ENCODE results near the gene C10orf105.

Gene C10orf105

GRCh38 chr10:71696628-71697326 lies 22.8 kb downstream of the C10orf105 start:
- no peak for TF ChIP-seq SPI1 (IDR thresholded peaks at IDR 0.05; ENCODE audit: low read depth, low read length)
- TF ChIP-seq TAF1 (IDR thresholded peaks at IDR 0.05; ENCODE audit: low read depth, low read length), result no peak
- TF ChIP-seq PAX5 (IDR thresholded peaks at IDR 0.05; ENCODE audit: insufficient read depth, low read length, severe bottlenecking), result no peak
- no peak for TF ChIP-seq POLR2AphosphoS5 (IDR thresholded peaks at IDR 0.05; ENCODE audit: low read depth, low read length)
- no peak for TF ChIP-seq POU2F2 (IDR thresholded peaks at IDR 0.05; ENCODE audit: low read depth, low read length)
- TF ChIP-seq POLR2A (IDR thresholded peaks at IDR 0.05; ENCODE audit: low read depth, low read length), result no peak
- FAIRE-seq (no peak), DNase-seq (ENCODE audit: insufficient read length, low spot score) (peak; percentile 58)

- FAIRE-seq (peak; percentile 31), DNase-seq (ENCODE audit: insufficient read length, low spot score) (no peak)
- TF ChIP-seq TAF1 (IDR thresholded peaks at IDR 0.05; ENCODE audit: low read depth, low read length) (no peak), POLR2A (IDR thresholded peaks at IDR 0.05; ENCODE audit: low read depth, low read length) (no peak), SPI1 (IDR thresholded peaks at IDR 0.05; ENCODE audit: low read depth, low read length) (no peak), POU2F2 (IDR thresholded peaks at IDR 0.05; ENCODE audit: low read depth, low read length) (no peak), POLR2AphosphoS5 (IDR thresholded peaks at IDR 0.05; ENCODE audit: low read depth, low read length) (no peak), PAX5 (IDR thresholded peaks at IDR 0.05; ENCODE audit: insufficient read depth, low read length, severe bottlenecking) (no peak)
These were observed 23.8 kb downstream of the C10orf105 start for GRCh38 chr10:71695502-71696476.

- FAIRE-seq (peak; percentile 97), DNase-seq (ENCODE audit: insufficient read length, low spot score) (peak; percentile 93)
- no peak for TF ChIP-seq PAX5 (IDR thresholded peaks at IDR 0.05; ENCODE audit: insufficient read depth, low read length, severe bottlenecking)
- peak; percentile 79 for TF ChIP-seq POU2F2 (IDR thresholded peaks at IDR 0.05; ENCODE audit: low read depth, low read length)
- peak; percentile 33; the same call in 1 of the 2 replicates for TF ChIP-seq POLR2AphosphoS5 (IDR thresholded peaks at IDR 0.05; ENCODE audit: low read depth, low read length)
- peak; percentile 100 for TF ChIP-seq SPI1 (IDR thresholded peaks at IDR 0.05; ENCODE audit: low read depth, low read length)
- TF ChIP-seq POLR2A (IDR thresholded peaks at IDR 0.05; ENCODE audit: low read depth, low read length), result no peak
- TF ChIP-seq TAF1 (IDR thresholded peaks at IDR 0.05; ENCODE audit: low read depth, low read length), result no peak; the same call in 1 of the 2 replicates
These were observed 25.0 kb downstream of the C10orf105 start for GRCh38 chr10:71694567-71694968.

- no peak for FAIRE-seq
- TF ChIP-seq POLR2AphosphoS5 (IDR thresholded peaks at IDR 0.05; ENCODE audit: low read depth, low read length) (no peak), PAX5 (IDR thresholded peaks at IDR 0.05; ENCODE audit: insufficient read depth, low read length, severe bottlenecking) (no peak), SPI1 (IDR thresholded peaks at IDR 0.05; ENCODE audit: low read depth, low read length) (no peak), TAF1 (IDR thresholded peaks at IDR 0.05; ENCODE audit: low read depth, low read length) (no peak), POLR2A (IDR thresholded peaks at IDR 0.05; ENCODE audit: low read depth, low read length) (no peak), POU2F2 (IDR thresholded peaks at IDR 0.05; ENCODE audit: low read depth, low read length) (no peak)
- no peak for DNase-seq (ENCODE audit: insufficient read length, low spot score)
These were observed 25.5 kb downstream of the C10orf105 start for GRCh38 chr10:71694039-71694501.

- no peak for DNase-seq (ENCODE audit: insufficient read length, low spot score)
- TF ChIP-seq PAX5 (IDR thresholded peaks at IDR 0.05; ENCODE audit: insufficient read depth, low read length, severe bottlenecking) (no peak), POLR2AphosphoS5 (IDR thresholded peaks at IDR 0.05; ENCODE audit: low read depth, low read length) (no peak), POLR2A (IDR thresholded peaks at IDR 0.05; ENCODE audit: low read depth, low read length) (no peak), POU2F2 (IDR thresholded peaks at IDR 0.05; ENCODE audit: low read depth, low read length) (no peak), SPI1 (IDR thresholded peaks at IDR 0.05; ENCODE audit: low read depth, low read length) (no peak), TAF1 (IDR thresholded peaks at IDR 0.05; ENCODE audit: low read depth, low read length) (no peak)
- no peak for FAIRE-seq
These were observed 26.2 kb downstream of the C10orf105 start for GRCh38 chr10:71693377-71693776.

- no peak for DNase-seq (ENCODE audit: insufficient read length, low spot score)
- no peak for FAIRE-seq
- TF ChIP-seq PAX5 (IDR thresholded peaks at IDR 0.05; ENCODE audit: insufficient read depth, low read length, severe bottlenecking), result no peak
These were observed 26.8 kb downstream of the C10orf105 start for GRCh38 chr10:71692598-71693306.

GRCh38 chr10:71691405-71691804 lies 28.2 kb downstream of the C10orf105 start:
- DNase-seq (ENCODE audit: insufficient read length, low spot score) (no peak), FAIRE-seq (no peak)
- TF ChIP-seq POLR2AphosphoS5 (IDR thresholded peaks at IDR 0.05; ENCODE audit: low read depth, low read length) (no peak), TAF1 (IDR thresholded peaks at IDR 0.05; ENCODE audit: low read depth, low read length) (no peak), PAX5 (IDR thresholded peaks at IDR 0.05; ENCODE audit: insufficient read depth, low read length, severe bottlenecking) (no peak), POU2F2 (IDR thresholded peaks at IDR 0.05; ENCODE audit: low read depth, low read length) (no peak), POLR2A (IDR thresholded peaks at IDR 0.05; ENCODE audit: low read depth, low read length) (no peak), SPI1 (IDR thresholded peaks at IDR 0.05; ENCODE audit: low read depth, low read length) (no peak)

GRCh38 chr10:71690094-71690720 lies 29.4 kb downstream of the C10orf105 start:
- FAIRE-seq (no peak), DNase-seq (ENCODE audit: insufficient read length, low spot score) (no peak)
- TF ChIP-seq POLR2A (IDR thresholded peaks at IDR 0.05; ENCODE audit: low read depth, low read length), result no peak
- TF ChIP-seq POLR2AphosphoS5 (IDR thresholded peaks at IDR 0.05; ENCODE audit: low read depth, low read length), result no peak
- no peak for TF ChIP-seq SPI1 (IDR thresholded peaks at IDR 0.05; ENCODE audit: low read depth, low read length)
- no peak for TF ChIP-seq POU2F2 (IDR thresholded peaks at IDR 0.05; ENCODE audit: low read depth, low read length)

Measured in GM12891 (cell line).